Measurements from ENCODE around the gene LYVE1. TPM values are rescaled to one million over a fixed set of nuclear protein-coding genes. Genes with fewer than 3 reads are reported as not detected.

The LYVE1 gene
- total RNA-seq, 2 donors from 2014 or later: not detected

DNA sequence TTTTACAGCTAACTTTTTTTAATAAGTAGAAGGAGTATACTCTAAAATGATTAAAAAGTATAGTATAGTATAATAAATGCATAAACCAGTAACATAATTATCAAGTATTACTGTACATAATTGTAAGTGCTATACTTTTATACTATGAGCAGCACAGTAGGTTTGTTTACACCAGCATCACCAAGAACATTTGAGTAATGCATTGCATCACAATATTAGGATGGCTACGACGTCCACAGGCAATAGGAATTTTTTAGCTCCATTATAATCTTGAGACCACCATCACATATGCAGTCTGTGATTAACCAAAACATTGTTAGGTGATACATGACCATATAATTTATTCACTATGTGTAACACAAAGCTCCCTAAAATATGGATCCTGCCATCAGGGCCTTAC, 47.9 kb downstream of the LYVE1 start:
- Mint-ChIP-seq H3K9me3 (no peaks in the 10 kb centered on the region), H3K36me3 (peaks cover 0 to 6% of the 10 kb centered on the region in 2 donors), H3K27ac (peak overlapping the region in 1 of 2 donors; percentile 32)
- DNase-seq (ENCODE audit: low spot score in 2 of 2) (no peak), ATAC-seq (no peak)

DNA sequence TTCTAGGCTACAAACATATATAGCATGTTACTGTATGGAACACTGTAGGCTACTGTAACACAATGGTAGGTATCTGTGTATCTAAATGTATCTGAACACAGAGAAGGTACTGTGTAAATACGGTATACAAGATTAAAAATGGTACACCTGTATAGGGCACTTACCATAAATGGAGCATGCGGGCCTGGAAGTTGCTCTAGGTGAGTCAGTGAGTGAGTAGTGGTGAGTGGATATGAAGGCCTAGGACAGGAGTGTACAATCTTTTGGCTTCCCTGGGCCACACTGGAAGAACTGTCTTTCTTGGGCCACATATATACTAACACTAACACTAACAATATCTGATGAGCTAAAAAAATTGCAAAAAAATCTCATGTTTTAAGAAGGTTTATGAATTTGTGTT, 48.8 kb downstream of the LYVE1 start:
- H3K36me3 Mint-ChIP-seq: peaks cover 0 to 6% of the 10 kb centered on the region in 2 donors
- ATAC-seq (peak in 1 of 2 donors; percentile 18), DNase-seq (ENCODE audit: low spot score in 2 of 2) (no peak)
- no peaks in the 10 kb centered on the region for H3K9me3 Mint-ChIP-seq
- H3K27ac Mint-ChIP-seq: no peak overlapping the region

DNA sequence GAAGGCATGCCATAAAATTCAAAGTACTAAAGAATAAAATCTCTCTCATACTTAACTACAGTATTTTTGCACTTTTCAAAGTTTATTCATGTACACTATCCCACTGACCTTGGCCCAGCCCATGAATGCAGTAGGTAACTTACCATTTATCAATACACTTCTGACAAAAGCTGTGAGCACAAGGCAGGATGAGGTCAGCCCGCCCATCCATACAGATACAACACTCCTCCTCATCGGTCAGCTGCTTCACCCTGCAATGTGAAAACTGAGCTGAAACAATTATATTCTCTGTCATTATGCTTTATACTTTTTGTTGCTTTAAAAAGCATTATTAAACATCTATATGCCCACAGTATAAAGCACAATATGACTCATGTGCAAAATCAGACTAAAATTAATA, 49.6 kb downstream of the LYVE1 start:
- ATAC-seq (no peak), DNase-seq (ENCODE audit: low spot score in 2 of 2) (no peak)
- H3K36me3 Mint-ChIP-seq: peaks cover 0 to 6% of the 10 kb centered on the region in 2 donors
- H3K27ac Mint-ChIP-seq: no peak overlapping the region
- no peaks in the 10 kb centered on the region for H3K9me3 Mint-ChIP-seq

DNA sequence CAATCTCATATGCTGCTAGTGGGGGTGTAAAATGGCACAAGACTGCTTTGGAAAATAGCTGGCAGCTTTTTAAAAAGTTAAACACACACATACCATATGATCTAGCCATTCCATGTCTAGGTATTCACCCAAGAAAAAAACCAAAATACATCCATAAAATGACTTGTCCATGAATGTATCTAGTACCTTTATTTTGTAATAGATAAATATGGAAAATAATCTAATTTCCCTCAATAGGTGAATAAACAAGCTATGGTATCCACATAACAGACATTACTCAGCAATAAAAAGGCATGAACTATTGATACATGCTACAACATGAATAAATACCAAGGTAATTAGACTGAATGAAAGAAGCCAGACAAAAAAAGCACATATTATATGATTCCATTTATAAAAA, 50.3 kb downstream of the LYVE1 start:
- DNase-seq (ENCODE audit: low spot score in 2 of 2) (no peak), ATAC-seq (no peak)
- Mint-ChIP-seq H3K36me3 (no peaks in the 10 kb centered on the region), H3K27ac (no peak overlapping the region), H3K9me3 (no peaks in the 10 kb centered on the region)

DNA sequence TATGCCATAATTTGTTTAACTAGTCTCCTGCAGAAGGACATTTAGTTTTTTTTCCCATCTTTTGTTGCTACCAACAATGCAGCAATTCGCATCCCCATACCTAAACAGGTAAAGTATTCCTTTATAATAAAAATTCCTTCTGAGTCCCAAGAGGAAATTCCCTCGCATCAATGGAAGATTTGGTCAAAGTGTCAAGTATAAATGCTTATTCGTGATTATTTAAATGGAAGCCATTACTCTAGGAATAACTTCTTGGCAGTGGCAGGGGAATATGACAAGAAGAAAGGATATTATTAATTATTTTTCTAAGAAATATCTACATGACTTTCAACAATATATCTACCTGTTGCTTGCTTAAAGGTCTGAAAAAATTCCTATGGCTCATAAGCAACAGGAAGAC, 53.0 kb downstream of the LYVE1 start:
- DNase-seq (ENCODE audit: low spot score in 2 of 2): no peak
- no peak for ATAC-seq
- H3K27ac Mint-ChIP-seq: no peak overlapping the region
- no peaks in the 10 kb centered on the region for H3K9me3 Mint-ChIP-seq
- no peaks in the 10 kb centered on the region for H3K36me3 Mint-ChIP-seq

DNA sequence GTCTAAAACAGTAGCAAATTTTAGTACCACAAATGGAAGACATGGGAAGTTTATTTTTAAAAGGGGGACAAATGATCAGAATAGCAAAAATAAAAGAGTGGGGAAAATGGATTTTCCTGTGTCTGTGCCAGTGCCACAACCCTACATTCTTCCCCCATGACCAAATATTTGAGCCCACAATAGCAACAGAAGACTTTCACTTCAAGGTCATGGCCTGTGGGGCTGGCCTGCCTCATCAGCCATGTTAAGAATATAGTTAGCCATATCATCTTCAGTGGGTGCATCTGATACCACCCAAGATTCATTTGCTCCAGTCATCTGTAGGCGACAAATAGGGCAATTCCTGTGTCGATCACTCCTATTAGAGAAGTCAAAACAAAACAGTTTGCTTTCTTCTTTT, 53.8 kb downstream of the LYVE1 start:
- ATAC-seq: no peak
- Mint-ChIP-seq H3K36me3 (no peaks in the 10 kb centered on the region), H3K9me3 (no peaks in the 10 kb centered on the region), H3K27ac (no peak overlapping the region)
- DNase-seq (ENCODE audit: low spot score in 2 of 2): no peak

DNA sequence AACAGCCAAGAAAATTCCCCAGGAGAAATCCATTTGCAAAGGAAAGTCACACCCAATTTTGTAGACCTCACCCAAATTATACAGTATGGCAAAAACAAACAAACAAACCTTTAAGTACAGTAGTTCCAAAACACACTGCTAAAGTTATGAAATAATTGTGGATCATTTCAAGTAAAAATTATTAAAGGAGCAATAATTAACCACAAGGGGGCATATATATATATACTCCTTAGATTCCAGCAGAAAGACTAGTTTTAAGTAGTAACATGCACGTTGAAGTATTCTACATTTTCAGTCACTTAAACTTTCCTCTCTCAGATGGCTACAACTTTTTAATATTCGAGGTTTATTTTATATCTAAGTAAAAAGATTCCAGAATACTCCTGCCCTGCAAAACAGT, 54.3 kb downstream of the LYVE1 start:
- Mint-ChIP-seq H3K36me3 (no peaks in the 10 kb centered on the region), H3K27ac (no peak overlapping the region), H3K9me3 (no peaks in the 10 kb centered on the region)
- ATAC-seq (no peak), DNase-seq (ENCODE audit: low spot score in 2 of 2) (no peak)

DNA sequence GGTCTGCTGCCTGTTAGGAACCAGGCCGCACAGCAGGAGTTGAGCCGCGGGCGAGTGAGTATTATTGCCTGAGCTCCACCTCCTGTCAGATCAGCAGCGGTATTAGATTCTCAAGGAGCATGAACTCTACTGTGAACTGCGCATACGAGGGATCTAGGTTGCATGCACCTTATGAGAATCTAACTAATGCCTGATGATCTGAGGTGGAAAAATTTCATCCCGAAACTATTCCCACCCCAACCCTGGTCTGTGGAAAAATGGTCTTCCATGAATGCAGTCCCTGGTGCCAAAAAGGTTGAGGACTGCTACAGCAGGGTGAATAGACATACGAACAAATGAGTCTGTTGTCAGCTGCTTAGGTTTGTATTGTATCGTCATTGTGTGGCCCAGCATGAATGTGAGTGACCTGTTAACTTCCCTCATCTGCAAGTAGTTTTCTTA, 57.3 kb downstream of the LYVE1 start:
- H3K27ac Mint-ChIP-seq: peak overlapping the region in 1 of 2 donors; percentile 58
- H3K9me3 Mint-ChIP-seq: no peaks in the 10 kb centered on the region
- no peaks in the 10 kb centered on the region for H3K36me3 Mint-ChIP-seq
- DNase-seq (ENCODE audit: low spot score in 2 of 2): no peak
- no peak for ATAC-seq

Other genes starting within 250 kb of the LYVE1 start
- gene AMPD3, start 113.4 kb downstream of the LYVE1 start, total RNA-seq: 10 to 100 TPM; 41.9 to 50.5 TPM
- 10 to 100 TPM in 1 of 2 donors, 1 to 10 TPM in 1; 9.1 to 12.2 TPM for gene RNF141, start 27.5 kb downstream of the LYVE1 start, total RNA-seq
- not detected for gene IRAG1, start 125.1 kb upstream of the LYVE1 start, total RNA-seq
- gene CTR9, start 182.6 kb upstream of the LYVE1 start, total RNA-seq: 10 to 100 TPM; 23.9 to 43.6 TPM
- gene EIF4G2, start 240.3 kb upstream of the LYVE1 start, total RNA-seq: 100 to 1,000 TPM; 462 to 846 TPM